DND-41 (cell line): Measurements from ENCODE around the gene M6PR.

ENCODE experiments used
- CTCF ChIP-seq: IDR thresholded peaks from 2 replicates; pipeline ENCODE4 v1.5.1; 2012; ENCODE audit warnings: borderline replicate concordance, low read length, moderate library complexity, mild to moderate bottlenecking; ENCODE audit not compliant: poor library complexity, severe bottlenecking; ENCODE audit errors: extremely low read depth
- EZH2 ChIP-seq: IDR thresholded peaks from 3 replicates; pipeline ENCODE4 v1.6.1; 2012; ENCODE audit warnings: borderline replicate concordance, low read depth, mild to moderate bottlenecking, moderate library complexity, low read length, inconsistent platforms; ENCODE audit not compliant: severe bottlenecking

DNA sequence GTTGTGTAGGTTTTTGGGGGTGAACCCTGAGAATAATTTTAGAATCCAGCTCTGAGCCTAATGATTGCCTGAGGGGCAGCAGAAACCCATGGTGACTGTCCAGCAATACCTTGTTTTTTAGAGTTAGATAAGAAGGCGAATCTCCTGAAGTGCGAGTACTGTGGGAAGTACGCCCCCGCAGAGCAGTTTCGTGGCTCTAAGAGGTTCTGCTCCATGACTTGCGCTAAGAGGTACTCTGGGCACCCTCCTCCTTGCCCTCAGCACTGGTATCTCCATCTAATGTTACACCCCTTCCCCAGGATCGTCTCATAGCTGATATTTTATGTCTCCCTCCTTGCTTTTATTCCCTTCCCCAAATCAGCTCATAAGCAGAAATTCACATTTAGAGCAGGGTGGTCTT is 12.7 kb downstream of the M6PR start:
- TF ChIP-seq CTCF (no peak), EZH2 (no peak)
